HG02973 (cell line): ENCODE results near the gene PIEZO2.
"Not testable (repeated sequence)": the region's sequence is repeated elsewhere in the genome, so short reads cannot be mapped to it uniquely, and the experiment has no call there.

ENCODE experiments used
- ATAC-seq: cut with Tn5 transposase; IDR thresholded peaks from one replicate; pipeline ENCODE4 v1.9.1; 2021; ENCODE audit warnings: moderate library complexity; ENCODE audit not compliant: unreplicated experiment

PIEZO2 gene

DNA sequence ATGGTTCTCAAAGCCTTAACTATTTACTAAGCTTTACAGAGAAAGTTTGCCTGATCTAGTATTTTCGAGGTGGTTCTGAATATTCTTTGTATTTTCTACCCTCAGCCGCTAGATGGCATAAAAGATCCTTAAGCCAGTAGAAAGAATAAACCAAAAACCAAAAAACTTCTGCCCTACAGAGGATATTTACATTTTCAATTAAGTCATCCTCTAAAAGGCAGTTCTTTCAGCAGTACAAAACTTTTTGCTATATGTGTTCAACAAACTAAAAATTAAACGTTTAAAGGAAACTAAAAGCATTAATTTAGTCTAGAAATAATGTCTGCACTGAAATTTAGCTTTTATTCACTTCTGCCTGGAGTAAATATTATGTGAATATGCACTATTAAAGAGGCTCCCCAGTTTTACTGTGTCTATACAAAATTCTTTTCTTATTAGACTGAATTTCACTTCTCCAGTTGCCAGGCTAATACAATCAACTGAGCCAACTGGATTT, 297.5 kb downstream of the PIEZO2 start:
- ATAC-seq, result no peak

DNA sequence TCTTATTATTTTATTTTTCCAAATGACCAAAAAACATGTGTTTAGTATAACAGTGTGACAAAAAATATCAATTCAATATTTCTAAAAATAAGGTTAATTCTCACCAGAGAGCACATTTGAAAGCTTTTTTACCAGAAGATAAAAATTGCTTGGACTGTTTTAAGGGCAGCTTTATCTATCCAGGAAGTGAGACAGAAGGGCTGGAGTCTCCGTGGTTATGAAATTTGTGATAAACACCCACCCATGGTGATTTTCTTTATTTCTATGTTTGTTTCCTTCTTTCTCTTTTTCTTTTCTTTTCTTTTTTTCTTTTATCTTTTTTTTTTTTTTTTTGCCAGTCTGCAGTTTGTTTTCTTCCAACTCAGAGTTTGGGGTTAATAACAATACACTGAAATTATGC, 298.5 kb downstream of the PIEZO2 start:
- ATAC-seq, result no peak

DNA sequence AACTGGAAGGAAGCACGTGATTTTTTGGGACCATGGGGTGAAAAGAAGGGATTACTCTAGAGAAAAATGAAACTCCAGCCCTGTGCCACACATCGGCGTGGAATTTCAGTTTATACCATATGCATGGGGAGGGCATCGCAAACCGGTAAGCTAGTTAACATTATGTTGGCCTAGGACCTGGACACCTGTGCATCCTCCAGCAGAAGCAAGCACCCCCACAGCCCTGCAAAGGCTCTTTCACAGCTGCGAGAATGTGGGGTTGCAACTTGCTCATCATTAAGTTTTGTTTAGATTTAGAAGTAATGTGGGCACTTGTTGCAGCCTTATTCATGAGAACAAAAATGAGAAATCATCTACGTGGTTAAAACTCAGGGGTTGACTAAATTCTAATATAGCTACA, 299.2 kb downstream of the PIEZO2 start:
- ATAC-seq, result no peak

DNA sequence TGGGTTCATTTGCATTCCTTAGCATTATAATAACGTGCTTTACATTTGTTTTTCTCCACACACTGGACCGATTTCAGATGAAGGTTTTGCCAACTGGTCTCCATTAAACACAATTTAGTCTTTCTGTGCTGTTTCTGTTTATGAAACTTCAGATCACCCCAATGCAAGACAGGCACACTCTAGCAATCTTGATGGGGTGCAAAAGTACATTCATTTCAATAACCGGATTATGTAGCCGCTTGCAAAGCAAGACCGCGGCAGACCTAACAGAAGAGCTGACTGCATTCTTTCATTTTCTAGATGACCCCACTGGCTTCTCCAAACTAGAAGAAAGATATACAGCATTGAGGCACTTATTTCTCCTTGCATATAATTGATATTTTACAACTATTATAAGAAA, 301.5 kb downstream of the PIEZO2 start:
- ATAC-seq, result no peak

DNA sequence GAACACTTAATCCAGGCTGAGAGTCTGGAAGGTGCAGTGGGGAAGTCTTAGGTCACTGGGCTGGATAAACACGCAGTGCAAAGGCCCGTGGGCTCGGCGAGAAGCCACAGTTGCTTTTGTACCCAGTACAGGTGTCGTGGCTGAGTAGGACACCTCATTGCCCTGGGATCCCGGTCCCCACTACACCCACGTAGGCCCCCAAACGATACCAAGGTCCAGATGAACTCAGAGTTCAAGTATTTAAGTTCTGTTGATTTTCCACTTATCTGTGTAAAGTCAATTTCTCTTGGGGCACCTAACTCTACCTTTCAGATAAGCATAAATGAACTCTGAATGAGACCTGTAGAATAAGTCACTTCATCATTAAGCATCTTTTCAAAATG, 302.0 kb downstream of the PIEZO2 start:
- no peak for ATAC-seq

DNA sequence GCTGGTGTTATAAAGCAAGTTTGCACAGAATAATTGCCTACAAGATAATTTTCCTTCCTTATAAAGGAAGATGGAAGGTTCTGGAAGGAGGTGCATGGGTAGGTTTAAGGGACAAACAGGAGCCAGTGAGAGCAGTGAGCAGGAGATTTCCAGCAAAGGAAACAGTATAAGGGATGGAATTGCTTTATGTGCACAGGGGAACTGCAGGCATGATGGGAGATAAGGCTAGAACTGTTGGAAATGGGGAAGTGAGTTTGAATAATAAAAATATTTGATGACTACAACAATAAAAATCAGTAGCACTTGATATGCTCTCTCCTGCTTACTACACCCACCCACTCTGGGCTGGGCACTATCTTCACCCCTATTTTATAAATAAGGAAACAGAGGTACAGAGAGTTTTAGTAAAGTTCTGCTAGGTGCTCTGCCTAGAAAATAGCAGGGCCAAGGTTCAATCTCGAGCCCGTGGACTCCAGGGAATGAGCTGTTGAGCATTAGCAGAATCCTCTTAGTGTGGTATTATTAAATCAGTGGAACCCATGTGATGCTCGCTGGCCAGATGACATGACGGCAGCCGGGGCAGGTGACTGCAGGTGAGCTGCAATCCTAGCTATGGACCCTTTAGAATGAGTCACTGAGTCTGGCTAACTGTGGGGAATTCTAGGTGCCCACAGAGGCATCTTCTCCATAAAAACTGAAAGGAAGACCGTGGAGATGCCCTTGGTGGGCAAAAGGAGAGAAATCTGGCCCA, 302.5 kb downstream of the PIEZO2 start:
- ATAC-seq, result no peak

DNA sequence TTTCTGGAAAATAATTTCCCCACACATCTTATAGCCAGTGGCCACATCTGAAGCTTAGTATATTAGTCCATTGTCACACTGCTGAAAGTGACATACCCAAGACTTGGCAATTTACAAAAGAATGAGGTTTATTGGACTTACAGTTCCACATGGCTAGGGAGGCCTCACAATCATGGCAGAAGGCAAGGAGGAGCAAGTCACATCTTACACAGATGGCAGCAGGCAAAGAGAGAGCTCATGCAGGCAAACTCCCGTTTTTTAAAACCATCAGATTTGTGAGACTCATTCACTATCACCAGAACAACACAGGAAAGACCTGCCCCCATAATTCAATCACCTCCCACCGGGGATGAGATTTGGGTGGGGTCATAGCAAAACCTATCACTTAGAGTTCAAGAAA, 303.3 kb downstream of the PIEZO2 start:
- ATAC-seq, result not testable (repeated sequence)

DNA sequence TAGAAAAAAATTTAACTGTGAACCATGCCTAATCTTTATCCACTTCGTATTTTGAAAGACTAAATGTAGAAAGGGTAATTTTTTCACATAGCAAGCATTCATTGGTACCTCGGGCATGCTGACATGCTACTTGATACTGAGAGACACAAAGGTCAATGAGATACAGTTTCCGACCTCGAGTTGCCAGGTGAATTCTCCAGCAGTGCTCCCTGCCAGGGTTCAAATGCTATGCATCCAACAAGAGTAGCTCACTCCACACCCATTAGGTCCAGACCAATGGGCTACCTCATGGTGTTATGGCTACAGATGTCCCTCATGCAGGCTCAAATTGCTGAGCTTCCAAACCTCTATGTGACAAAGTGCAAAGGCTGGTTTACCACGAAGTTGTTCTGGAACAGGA, 305.8 kb downstream of the PIEZO2 start:
- ATAC-seq, result no peak

DNA sequence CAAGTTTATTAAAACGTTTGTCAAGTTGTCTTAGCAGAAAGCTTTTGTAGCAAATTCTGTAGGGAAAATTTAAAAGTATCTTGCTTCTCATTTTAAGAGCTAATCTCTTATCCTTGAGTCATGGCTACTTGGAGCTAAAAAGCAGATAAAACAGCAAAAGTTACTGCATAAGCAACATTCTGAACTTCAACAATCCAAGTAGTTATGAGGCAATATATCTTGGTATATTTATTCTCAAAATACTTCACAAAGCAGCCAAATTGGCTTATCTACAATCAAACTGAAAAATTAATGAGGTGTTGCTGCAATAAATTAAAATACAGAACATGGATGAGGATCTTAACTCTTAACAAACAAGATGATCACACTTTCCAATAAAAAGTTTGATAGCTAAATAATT, 306.5 kb downstream of the PIEZO2 start:
- no peak for ATAC-seq

DNA sequence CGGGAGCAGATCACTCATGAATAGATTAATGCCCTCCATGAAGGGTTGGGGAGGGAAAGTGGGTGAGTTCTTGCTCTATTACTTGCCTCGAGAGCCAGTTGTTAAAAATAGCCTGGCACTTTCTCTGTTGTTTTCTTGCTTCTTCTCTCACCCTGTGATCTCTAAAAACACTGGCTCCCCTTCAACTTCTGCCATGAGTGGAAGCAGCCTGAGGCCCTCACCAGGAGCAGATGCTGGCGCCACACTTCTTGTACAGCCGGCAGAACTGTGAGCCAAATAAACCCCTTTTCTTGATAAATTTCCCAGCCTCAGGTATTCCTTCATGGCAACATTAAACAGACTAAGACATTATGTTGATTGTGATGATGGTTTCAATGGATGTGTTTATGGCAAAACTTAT, 307.0 kb downstream of the PIEZO2 start:
- ATAC-seq, result no peak

DNA sequence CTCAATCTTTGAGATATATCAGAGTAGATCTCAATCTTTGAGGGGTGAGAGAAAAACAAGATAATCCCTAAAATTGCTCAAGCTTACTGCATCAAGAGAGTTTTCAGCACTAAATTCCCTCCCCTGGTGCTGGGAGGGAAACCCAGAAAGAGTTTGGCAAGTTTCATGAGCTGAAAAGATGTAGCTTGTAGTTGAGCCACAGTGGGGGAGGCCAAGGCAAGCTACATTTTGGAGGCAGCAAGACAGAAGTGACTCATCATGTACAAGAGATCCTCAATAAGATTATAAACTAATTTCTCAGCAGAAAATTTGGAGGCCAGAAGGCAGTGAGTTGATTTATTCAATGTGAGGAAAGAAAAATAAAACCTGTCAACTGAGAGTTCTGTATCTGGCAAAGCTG, 308.2 kb downstream of the PIEZO2 start:
- no peak for ATAC-seq

DNA sequence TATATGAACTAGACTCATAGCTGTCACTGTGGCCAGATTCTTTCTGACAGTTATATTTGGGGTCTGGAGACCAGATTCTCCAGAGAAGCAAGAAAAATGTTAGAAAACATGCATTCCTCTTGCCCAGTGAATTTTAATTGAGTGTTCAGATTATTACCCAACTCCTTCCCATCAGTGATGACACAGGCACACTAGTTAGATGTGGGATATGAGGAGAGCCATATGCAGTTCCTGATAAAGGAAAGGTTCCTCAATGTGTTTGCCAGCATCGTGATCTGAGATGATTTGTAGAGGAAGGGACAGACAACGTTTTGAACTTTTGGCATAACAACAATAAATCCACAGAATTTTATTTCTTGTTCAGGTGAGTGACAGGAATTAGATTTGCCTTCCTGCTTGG, 308.6 kb downstream of the PIEZO2 start:
- no peak for ATAC-seq

DNA sequence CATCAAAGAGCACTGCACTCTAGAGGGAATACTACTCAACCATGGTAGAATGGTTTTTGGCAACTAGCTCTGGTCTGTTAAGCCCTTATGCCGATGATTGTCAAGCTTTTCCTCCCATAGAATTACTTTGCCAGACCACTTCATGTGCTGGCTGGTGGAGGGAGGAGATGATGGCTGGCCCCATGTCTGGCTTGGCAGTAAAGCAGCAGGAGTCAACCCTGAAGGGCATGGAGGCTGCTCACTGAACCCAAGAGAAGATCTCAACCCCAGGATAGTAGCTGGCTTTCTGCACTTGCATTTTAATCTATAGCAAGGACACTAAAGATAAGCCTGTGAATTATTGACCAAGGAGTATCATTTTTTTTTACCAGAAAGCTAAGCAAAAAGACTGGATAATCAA, 309.9 kb downstream of the PIEZO2 start:
- ATAC-seq, result no peak

DNA sequence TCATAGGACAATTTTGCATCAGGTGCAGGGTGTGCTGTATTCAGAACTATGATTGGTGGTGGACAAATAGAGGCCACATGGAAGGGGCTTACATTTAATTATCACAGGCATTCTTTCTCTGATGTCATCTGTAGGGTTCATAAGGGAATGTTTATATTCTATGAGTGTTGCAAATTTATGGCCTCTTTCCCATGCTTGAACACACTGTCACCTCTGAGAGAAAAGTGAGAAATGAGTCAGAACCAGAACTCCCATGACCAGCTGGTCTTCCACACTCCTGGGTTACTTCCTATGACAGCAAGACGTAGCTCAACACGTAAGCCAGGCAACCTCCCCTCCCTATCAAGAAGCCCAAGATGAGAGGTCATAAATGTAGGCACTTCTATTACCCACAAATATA, 310.8 kb downstream of the PIEZO2 start:
- ATAC-seq, result no peak

DNA sequence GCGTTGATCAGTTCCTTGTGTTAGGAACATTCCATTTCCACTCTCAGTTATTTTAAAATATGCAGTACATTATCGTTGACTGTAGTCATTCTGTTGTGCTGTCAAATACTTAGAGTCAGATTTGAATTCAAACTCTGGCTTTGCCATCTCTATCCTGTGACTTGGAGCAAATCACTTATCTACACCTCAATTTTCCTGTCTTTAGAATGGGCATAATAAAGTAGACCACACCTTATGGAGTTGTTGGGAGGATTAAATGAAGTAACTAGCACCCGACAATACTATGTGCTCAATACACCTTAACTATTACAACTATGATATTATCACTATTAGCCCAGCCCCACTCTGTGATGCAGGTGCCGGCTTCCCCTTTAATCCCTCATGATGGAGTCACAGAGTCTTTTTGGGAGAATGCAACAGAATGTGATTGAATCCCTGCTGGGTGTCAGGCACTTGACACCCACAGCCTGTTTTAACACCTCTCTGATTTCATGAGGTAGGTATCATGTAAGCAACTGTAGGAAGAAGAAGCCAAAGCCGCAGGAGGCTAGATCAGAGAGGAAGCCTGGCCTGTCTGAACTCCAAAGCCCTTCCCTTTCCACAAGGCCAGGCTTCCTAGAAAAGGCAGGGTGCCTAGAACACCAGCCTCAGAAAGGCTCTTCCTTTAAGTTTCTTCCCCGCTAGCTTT, 315.1 kb downstream of the PIEZO2 start:
- ATAC-seq, result no peak

DNA sequence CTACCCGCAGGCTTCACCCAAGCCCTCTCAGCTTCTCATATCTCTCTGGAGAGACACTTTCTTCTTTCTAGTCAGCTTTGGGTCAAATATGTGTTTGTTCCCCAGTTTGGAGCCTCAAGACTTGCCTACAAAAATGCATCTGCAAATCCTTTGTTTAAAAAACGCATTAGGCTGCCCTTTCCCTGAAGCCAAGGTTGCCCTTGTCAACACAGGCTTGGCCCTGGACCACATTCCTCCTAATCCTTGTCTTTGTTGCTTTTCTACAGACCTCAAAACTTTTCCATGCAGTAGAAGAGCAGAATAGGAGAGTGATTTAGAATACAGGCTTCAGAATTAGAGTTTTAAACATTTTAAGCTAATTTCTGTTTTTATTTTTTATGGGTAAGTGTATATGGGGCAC, 315.7 kb downstream of the PIEZO2 start:
- no peak for ATAC-seq

DNA sequence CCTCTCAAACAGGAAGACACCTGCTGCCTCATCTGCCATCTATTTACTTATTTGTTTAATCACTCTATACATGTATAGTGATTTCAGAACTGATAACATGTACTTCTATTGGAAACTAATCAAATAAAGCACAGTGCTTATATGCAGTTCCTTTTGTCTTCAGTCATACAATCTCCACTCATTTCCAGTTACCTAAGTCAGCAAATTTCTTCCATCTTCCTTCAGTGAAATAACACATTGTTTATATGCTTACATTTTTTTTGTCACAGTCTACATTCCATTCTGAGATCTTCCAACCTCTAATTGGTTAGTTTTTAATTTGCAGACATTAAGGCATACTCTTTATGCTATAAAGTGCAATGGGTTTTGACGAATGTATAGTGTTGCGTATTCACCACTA, 323.0 kb downstream of the PIEZO2 start:
- no peak for ATAC-seq

DNA sequence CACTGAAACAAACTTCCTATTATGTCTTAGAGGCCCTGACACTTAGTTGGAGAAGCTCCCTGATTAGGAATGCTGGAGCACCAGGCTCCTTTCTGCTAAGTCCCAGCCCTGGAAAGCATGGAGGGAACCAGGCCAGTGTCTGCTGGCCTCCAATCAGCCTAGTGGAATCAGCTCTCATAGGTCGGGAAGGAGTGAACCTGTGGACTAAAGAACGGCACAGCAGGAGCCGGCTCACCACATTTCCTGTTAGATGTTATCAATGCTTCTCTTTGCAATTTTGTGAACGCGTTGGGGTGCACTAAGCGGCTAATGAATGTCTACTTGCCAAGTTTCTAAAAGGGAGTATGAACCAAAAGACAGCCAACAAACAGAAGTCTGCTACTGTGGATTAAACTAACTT, 326.9 kb downstream of the PIEZO2 start:
- ATAC-seq, result no peak

DNA sequence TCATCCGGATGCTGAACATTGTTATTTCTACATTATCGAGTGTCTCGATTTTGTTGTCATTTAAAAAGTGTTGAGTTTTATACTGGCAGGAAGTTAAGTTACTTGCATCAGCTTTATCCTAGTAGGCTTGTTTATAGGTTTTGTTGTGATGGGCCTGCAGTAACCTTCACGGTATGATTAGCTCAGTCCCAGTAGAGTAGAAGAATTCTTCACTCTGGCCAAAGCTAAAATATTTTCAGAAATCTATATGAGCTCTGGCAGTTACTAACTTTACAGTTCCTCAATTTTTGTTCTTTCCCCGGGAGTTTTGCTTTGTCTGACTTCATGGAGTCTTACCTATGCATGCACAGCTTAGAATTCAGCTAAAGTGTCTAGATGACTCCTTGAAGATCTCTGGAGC, 328.7 kb downstream of the PIEZO2 start:
- ATAC-seq, result no peak

DNA sequence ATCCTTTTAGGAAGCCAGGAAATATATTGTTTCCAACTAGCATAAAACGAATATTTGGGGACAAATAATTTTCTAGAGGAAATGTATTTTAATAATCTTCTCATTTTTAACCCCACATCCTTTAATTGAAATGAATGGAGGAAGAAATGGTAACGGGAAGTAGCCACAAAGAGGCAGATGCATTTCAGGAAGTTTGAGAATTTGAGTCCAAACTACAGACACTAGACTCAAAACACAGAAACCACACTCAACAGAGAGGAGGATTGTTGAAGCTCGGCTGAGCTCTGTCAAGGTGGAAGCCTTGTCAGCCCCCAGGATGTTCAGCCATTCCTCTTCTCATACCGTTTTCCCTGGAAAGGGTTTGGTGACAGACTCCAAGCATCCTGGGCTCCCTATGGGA, 335.0 kb downstream of the PIEZO2 start:
- no peak for ATAC-seq

DNA sequence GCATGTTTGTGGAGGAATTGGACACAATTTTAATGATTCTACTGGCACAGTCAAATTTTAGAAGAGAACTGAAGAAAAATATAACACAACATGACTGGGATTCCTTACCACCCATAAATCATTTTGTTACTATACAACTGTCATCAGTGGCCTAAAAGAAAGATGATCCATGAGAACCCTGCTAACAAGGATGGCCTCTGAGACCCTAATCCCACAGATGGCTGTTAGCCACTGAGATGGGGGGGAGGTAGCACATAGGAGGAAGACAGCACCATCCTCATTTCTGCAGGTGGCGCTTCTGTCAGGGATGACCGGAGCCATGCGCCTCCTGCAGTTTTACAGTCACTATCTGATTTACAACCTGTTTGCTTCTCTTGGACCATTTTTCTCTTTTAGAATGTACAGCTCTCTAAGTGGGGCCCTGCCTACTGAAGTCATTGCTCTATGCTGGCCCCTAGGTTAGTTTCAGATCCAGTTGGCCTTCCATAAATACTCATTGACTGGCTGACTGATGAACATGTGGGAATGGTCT, 343.7 kb downstream of the PIEZO2 start:
- no peak for ATAC-seq

DNA sequence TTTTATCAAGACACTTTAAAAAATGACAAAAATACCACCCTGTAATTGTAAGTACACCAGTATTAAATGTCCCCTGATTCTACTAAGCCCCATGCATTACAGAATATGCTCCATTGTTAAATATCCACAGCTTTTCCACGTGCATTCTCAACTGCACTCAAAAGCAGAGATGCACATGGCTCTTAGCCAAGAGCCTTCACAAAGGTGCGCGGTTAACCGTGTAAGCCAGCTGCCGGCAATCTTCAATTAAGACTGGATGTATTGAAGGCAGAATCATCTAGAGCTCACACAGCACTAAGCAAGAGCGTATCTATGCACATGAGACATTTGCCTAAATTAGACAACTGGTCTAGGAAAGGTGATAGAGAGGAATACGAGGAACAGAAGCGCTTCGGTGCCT, 345.2 kb downstream of the PIEZO2 start:
- no peak for ATAC-seq
